Measurements from ENCODE around the gene EIF2A. TPM values are rescaled to one million over a fixed set of nuclear protein-coding genes. Genes with fewer than 3 reads are reported as not detected.
"Not testable (repeated sequence)": the region's sequence is repeated elsewhere in the genome, so short reads cannot be mapped to it uniquely, and the experiment has no call there.

The EIF2A gene
- 122 TPM in 2 replicates for total RNA-seq

- H3K4me3 Mint-ChIP-seq, result peak within 1 kb of the TSS; percentile 95
- peak; percentile 99 for DNase-seq (ENCODE audit: low spot score)
- peaks cover 70% of the 10 kb centered on the region for H3K4me1 Mint-ChIP-seq (ENCODE audit: low read depth)
- intact Hi-C loops (cut with micrococcal nuclease), result loop anchor here (1.0 to 10.0 kb wide), 18 partner anchors 18 to 1711 kb away; partner anchors contain the start of genes COMMD2, ERICH6, GPR171 and RNF13
- no peaks in the 10 kb centered on the region for H3K27me3 Mint-ChIP-seq (ENCODE audit: insufficient read depth)
- H3K27ac Mint-ChIP-seq, result peak within 1 kb of the TSS; percentile 98
- H3K36me3 Mint-ChIP-seq (ENCODE audit: low read depth), result peaks cover 54% of the 10 kb centered on the region
- no peaks in the 10 kb centered on the region for H3K9me3 Mint-ChIP-seq
Measured at GRCh38 chr3:150546226-150547044, at the start of gene EIF2A, which contains the start of gene SERP1. EIF2A (plus strand) TSS chr3:150546787; CDS start chr3:150546803, 16 bp downstream. SERP1 (minus strand) TSS chr3:150546496; CDS start chr3:150546135, 361 bp downstream.

- peaks cover 2% of the 10 kb centered on the region for H3K36me3 Mint-ChIP-seq (ENCODE audit: low read depth)
- no peak for DNase-seq (ENCODE audit: low spot score)
- H3K9me3 Mint-ChIP-seq, result peaks cover 12% of the 10 kb centered on the region
- no peaks in the 10 kb centered on the region for H3K4me1 Mint-ChIP-seq (ENCODE audit: low read depth)
- no peak overlapping the region for H3K4me3 Mint-ChIP-seq
- intact Hi-C loops (cut with micrococcal nuclease), result loop anchor here (5.0 to 10.0 kb wide), 2 partner anchors 196 to 563 kb away; no protein-coding TSS in a partner anchor
- no peak overlapping the region for H3K27ac Mint-ChIP-seq
- peaks cover 5% of the 10 kb centered on the region for H3K27me3 Mint-ChIP-seq (ENCODE audit: insufficient read depth)
Measured at GRCh38 chr3:150497956-150498355, 48.6 kb upstream of the EIF2A start.

- peaks cover 12% of the 10 kb centered on the region for H3K9me3 Mint-ChIP-seq
- DNase-seq (ENCODE audit: low spot score); intact Hi-C loops (cut with micrococcal nuclease); H3K4me1 Mint-ChIP-seq (ENCODE audit: low read depth); H3K27me3 Mint-ChIP-seq (ENCODE audit: insufficient read depth); H3K27ac Mint-ChIP-seq; H3K36me3 Mint-ChIP-seq (ENCODE audit: low read depth); H3K4me3 Mint-ChIP-seq: not testable (repeated sequence)
Measured at GRCh38 chr3:150500960-150501359, 45.6 kb upstream of the EIF2A start.

- DNase-seq (ENCODE audit: low spot score), result no peak
- Mint-ChIP-seq H3K4me1 (ENCODE audit: low read depth) (no peaks in the 10 kb centered on the region), H3K27me3 (ENCODE audit: insufficient read depth) (peaks cover 4% of the 10 kb centered on the region), H3K27ac (no peak overlapping the region), H3K4me3 (no peak overlapping the region), H3K9me3 (peaks cover 12% of the 10 kb centered on the region), H3K36me3 (ENCODE audit: low read depth) (peaks cover 2% of the 10 kb centered on the region)
- intact Hi-C loops (cut with micrococcal nuclease), result no loop called here
Measured at GRCh38 chr3:150503402-150504099, 43.0 kb upstream of the EIF2A start.

- Mint-ChIP-seq H3K4me3 (no peak overlapping the region), H3K27ac (no peak overlapping the region), H3K36me3 (ENCODE audit: low read depth) (peaks cover 2% of the 10 kb centered on the region), H3K4me1 (ENCODE audit: low read depth) (no peaks in the 10 kb centered on the region), H3K9me3 (peaks cover 12% of the 10 kb centered on the region), H3K27me3 (ENCODE audit: insufficient read depth) (peaks cover 12% of the 10 kb centered on the region)
- DNase-seq (ENCODE audit: low spot score), result no peak
- intact Hi-C loops (cut with micrococcal nuclease), result no loop called here
Measured at GRCh38 chr3:150504483-150504882, 42.1 kb upstream of the EIF2A start.

GRCh38 chr3:150508401-150508800, 38.2 kb upstream of the EIF2A start:
- H3K4me3 Mint-ChIP-seq, result no peak overlapping the region
- H3K36me3 Mint-ChIP-seq (ENCODE audit: low read depth), result no peaks in the 10 kb centered on the region
- intact Hi-C loops (cut with micrococcal nuclease), result no loop called here
- no peaks in the 10 kb centered on the region for H3K9me3 Mint-ChIP-seq
- H3K27ac Mint-ChIP-seq, result no peak overlapping the region
- H3K27me3 Mint-ChIP-seq (ENCODE audit: insufficient read depth), result peaks cover 17% of the 10 kb centered on the region
- DNase-seq (ENCODE audit: low spot score), result no peak
- H3K4me1 Mint-ChIP-seq (ENCODE audit: low read depth), result no peaks in the 10 kb centered on the region

- DNase-seq (ENCODE audit: low spot score), result no peak
- no peaks in the 10 kb centered on the region for H3K4me1 Mint-ChIP-seq (ENCODE audit: low read depth)
- H3K27ac Mint-ChIP-seq, result no peak overlapping the region
- H3K27me3 Mint-ChIP-seq (ENCODE audit: insufficient read depth), result peaks cover 17% of the 10 kb centered on the region
- no peaks in the 10 kb centered on the region for H3K9me3 Mint-ChIP-seq
- intact Hi-C loops (cut with micrococcal nuclease), result no loop called here
- no peak overlapping the region for H3K4me3 Mint-ChIP-seq
- H3K36me3 Mint-ChIP-seq (ENCODE audit: low read depth), result no peaks in the 10 kb centered on the region
Measured at GRCh38 chr3:150509780-150510179, 36.8 kb upstream of the EIF2A start.

- no peaks in the 10 kb centered on the region for H3K4me1 Mint-ChIP-seq (ENCODE audit: low read depth)
- H3K27ac Mint-ChIP-seq, result no peak overlapping the region
- no peak overlapping the region for H3K4me3 Mint-ChIP-seq
- intact Hi-C loops (cut with micrococcal nuclease), result no loop called here
- H3K27me3 Mint-ChIP-seq (ENCODE audit: insufficient read depth), result peaks cover 17% of the 10 kb centered on the region
- DNase-seq (ENCODE audit: low spot score), result no peak
- peaks cover 2% of the 10 kb centered on the region for H3K36me3 Mint-ChIP-seq (ENCODE audit: low read depth)
- no peaks in the 10 kb centered on the region for H3K9me3 Mint-ChIP-seq
Measured at GRCh38 chr3:150511122-150511821, 35.3 kb upstream of the EIF2A start.

GRCh38 chr3:150515210-150515609, 31.4 kb upstream of the EIF2A start:
- Mint-ChIP-seq H3K27ac (no peak overlapping the region), H3K36me3 (ENCODE audit: low read depth) (peaks cover 2% of the 10 kb centered on the region), H3K4me1 (ENCODE audit: low read depth) (no peaks in the 10 kb centered on the region), H3K27me3 (ENCODE audit: insufficient read depth) (peaks cover 4% of the 10 kb centered on the region), H3K9me3 (peaks cover 12% of the 10 kb centered on the region), H3K4me3 (no peak overlapping the region)
- intact Hi-C loops (cut with micrococcal nuclease), result no loop called here
- DNase-seq (ENCODE audit: low spot score), result no peak

- no peaks in the 10 kb centered on the region for H3K4me1 Mint-ChIP-seq (ENCODE audit: low read depth)
- H3K9me3 Mint-ChIP-seq, result peaks cover 12% of the 10 kb centered on the region
- intact Hi-C loops (cut with micrococcal nuclease), result no loop called here
- H3K27ac Mint-ChIP-seq, result no peak overlapping the region
- H3K36me3 Mint-ChIP-seq (ENCODE audit: low read depth), result peaks cover 2% of the 10 kb centered on the region
- H3K27me3 Mint-ChIP-seq (ENCODE audit: insufficient read depth), result peaks cover 7% of the 10 kb centered on the region
- no peak for DNase-seq (ENCODE audit: low spot score)
- no peak overlapping the region for H3K4me3 Mint-ChIP-seq
Measured at GRCh38 chr3:150519026-150519425, 27.6 kb upstream of the EIF2A start.

GRCh38 chr3:150520408-150520807, 26.2 kb upstream of the EIF2A start:
- Mint-ChIP-seq H3K27me3 (ENCODE audit: insufficient read depth) (peaks cover 11% of the 10 kb centered on the region), H3K4me3 (no peak overlapping the region), H3K9me3 (peaks cover 12% of the 10 kb centered on the region), H3K27ac (no peak overlapping the region), H3K4me1 (ENCODE audit: low read depth) (no peaks in the 10 kb centered on the region), H3K36me3 (ENCODE audit: low read depth) (peaks cover 2% of the 10 kb centered on the region)
- DNase-seq (ENCODE audit: low spot score), result no peak
- intact Hi-C loops (cut with micrococcal nuclease), result no loop called here

GRCh38 chr3:150521463-150521862, 25.1 kb upstream of the EIF2A start:
- Mint-ChIP-seq H3K27ac (no peak overlapping the region), H3K4me3 (no peak overlapping the region), H3K36me3 (ENCODE audit: low read depth) (no peaks in the 10 kb centered on the region), H3K9me3 (peaks cover 12% of the 10 kb centered on the region), H3K4me1 (ENCODE audit: low read depth) (no peaks in the 10 kb centered on the region), H3K27me3 (ENCODE audit: insufficient read depth) (peaks cover 13% of the 10 kb centered on the region)
- DNase-seq (ENCODE audit: low spot score), result no peak
- intact Hi-C loops (cut with micrococcal nuclease), result no loop called here
